K562 (cell line): ENCODE results near the gene BRAP. TPM values are rescaled to one million over a fixed set of nuclear protein-coding genes. Genes with fewer than 3 reads are reported as not detected.

Experiments used
- E2F5 ChIP-seq: sonication (generic); formaldehyde crosslinking; IDR thresholded peaks from 2 replicates; pipeline ENCODE4 v1.8.0; 2022; ENCODE audit warnings: mild to moderate bottlenecking, missing genetic modification reagents
- ELK1 ChIP-seq: sonication (generic); formaldehyde crosslinking; IDR thresholded peaks from 2 replicates; pipeline ENCODE4 v1.8.1; 2022; ENCODE audit warnings: missing genetic modification reagents
- TCF15 ChIP-seq: fragments of 250-450 bp; sonication (Bioruptor Pico); IDR thresholded peaks from 2 replicates; pipeline ENCODE4 v1.8.0; 2022; ENCODE audit warnings: moderate library complexity, mild to moderate bottlenecking, inconsistent platforms
- TRIM28 ChIP-seq: fragments of 450-650 bp; IDR thresholded peaks from 2 replicates; pipeline ENCODE4 v1.6.1; 2017
- TSC22D4 ChIP-seq: fragments of 450-650 bp; IDR thresholded peaks from 2 replicates; pipeline ENCODE4 v1.6.1; 2016; ENCODE audit warnings: missing genetic modification characterization, missing biosample characterization, control low read depth
- ZNF124 ChIP-seq: sonication (generic); formaldehyde crosslinking; IDR thresholded peaks from 2 replicates; pipeline ENCODE4 v1.8.1; 2022; ENCODE audit warnings: missing genetic modification reagents
- ZNF407 ChIP-seq: fragments of 450-650 bp; IDR thresholded peaks from 2 replicates; pipeline ENCODE4 v1.6.1; 2016; ENCODE audit warnings: low read depth
- polyA plus RNA-seq, 8 experiments: library from polyadenylated mRNA; depleted of rRNA in 4 of 8; stranded (reverse) in 5 of 8; unstranded in 3 of 8; fragments of >200 nt; fragmentation: Nextera tagmentation in 2 of 8; fragmentation: Illumina TruSeq in 1 of 8; extraction: Ambion mirVana in 2 of 8; extraction: Trizol in 1 of 8; gene quantifications; 2 replicates each; pipeline versions ENCODE4 v1.2.1 to v1.2.3, GENCODE V29; 2011 to 2014; ENCODE audit warnings: inconsistent platforms in 1 of 8, missing spikeins in 1 of 8
- total RNA-seq, 7 experiments: library from RNA; depleted of rRNA in 6 of 7; stranded (reverse); fragments of >200 nt in 6 of 7; fragmentation: Illumina TruSeq in 2 of 7; extraction: Trizol in 2 of 7; gene quantifications; 2 replicates each; pipeline versions ENCODE4 v1.2.1 to v1.2.3, GENCODE V29; 2011 to 2021; ENCODE audit warnings: low replicate concordance in 1 of 7

The BRAP gene
- total and polyA plus RNA-seq, 9 of the 15 experiments (the other 6 are each of a cell fraction or from before 2014, with no cell fraction given), result 2.2 to 32.6 (median 27.5) TPM

DNA sequence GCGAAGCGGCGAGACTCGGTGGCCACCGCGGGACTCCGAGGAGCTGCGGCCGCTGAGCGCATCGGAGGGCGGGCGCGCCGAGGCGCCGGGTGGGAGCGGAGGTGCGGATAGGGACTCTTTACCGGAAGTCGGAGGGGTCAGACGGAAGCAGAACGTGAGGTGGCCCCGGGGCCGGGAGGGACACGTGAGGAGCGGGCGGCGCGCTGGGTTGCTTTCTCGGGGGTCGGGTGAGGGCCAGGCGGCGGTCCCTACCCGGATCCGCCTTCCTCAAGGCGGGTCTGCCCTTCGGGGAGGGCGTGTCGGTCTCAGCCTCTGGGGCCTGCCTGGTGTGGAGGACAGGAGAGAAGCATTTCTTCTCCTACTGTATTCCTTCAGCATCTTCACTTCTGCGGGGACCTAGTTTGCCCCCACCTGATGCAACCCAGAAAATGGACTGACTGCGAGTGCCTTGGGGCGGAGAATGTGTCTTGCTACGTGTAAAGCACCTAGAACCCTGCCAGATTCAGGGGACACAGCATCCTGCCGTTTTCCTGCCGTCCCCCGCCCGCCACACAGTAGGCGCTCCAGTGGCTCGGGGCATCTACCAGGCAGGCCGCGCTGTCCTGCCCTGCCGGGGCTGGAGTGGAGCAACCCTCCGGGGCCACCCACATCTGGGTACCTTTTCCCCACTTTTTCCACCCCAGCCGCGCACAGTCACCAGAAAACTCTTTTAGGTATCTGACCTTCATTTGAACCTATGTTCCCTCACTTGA is 86.1 kb downstream of the BRAP start (continued):
- no peak for TF ChIP-seq ELK1
- peak; percentile 38; the same call in 1 of the 2 replicates for TF ChIP-seq E2F5
- no peak for TF ChIP-seq TSC22D4
- no peak for TF ChIP-seq ZNF124 (CRISPR knock-in tag)
- TF ChIP-seq TRIM28, result 0 out of 2 replicates have a peak, but pooled peaks have one; percentile 59
- TF ChIP-seq ZNF407, result no peak
- TF ChIP-seq TCF15 (CRISPR knock-in tag), result no peak
